GM08714 (cell line): ENCODE data around the gene ZNF827.

Source experiments
- H3K4me3 ChIP-seq: fragments of 200-500 bp; sonication (Bioruptor generic); 2 replicates; pipeline ENCODE4 v1.5.1; 2014; ENCODE audit warnings: mild to moderate bottlenecking, low read length, inconsistent platforms
- ZNF274 ChIP-seq: IDR thresholded peaks from 2 replicates; pipeline ENCODE4 v1.6.1; 2012; ENCODE audit warnings: mild to moderate bottlenecking, low read depth, low read length

ZNF827 gene

GRCh38 chr4:145824463-145824862 is 114.2 kb downstream of the ZNF827 start:
- no peak for TF ChIP-seq ZNF274
- no peak overlapping the region for H3K4me3 ChIP-seq

GRCh38 chr4:145823743-145824142 is 114.9 kb downstream of the ZNF827 start:
- H3K4me3 ChIP-seq, result no peak overlapping the region
- TF ChIP-seq ZNF274, result no peak

GRCh38 chr4:145822581-145822980 is 116.0 kb downstream of the ZNF827 start:
- no peak for TF ChIP-seq ZNF274
- H3K4me3 ChIP-seq, result no peak overlapping the region

GRCh38 chr4:145822181-145822580 is 116.4 kb downstream of the ZNF827 start:
- TF ChIP-seq ZNF274, result no peak
- no peak overlapping the region for H3K4me3 ChIP-seq

GRCh38 chr4:145821766-145822165 is 116.9 kb downstream of the ZNF827 start:
- no peak for TF ChIP-seq ZNF274

GRCh38 chr4:145820407-145820806 is 118.2 kb downstream of the ZNF827 start:
- no peak for TF ChIP-seq ZNF274
- H3K4me3 ChIP-seq, result no peak overlapping the region

More at GRCh38 chr4:145821766-145822165, 116.9 kb downstream of the ZNF827 start:
- no peak overlapping the region for H3K4me3 ChIP-seq

GRCh38 chr4:145819853-145820181 is 118.8 kb downstream of the ZNF827 start:
- TF ChIP-seq ZNF274, result no peak
- no peak overlapping the region for H3K4me3 ChIP-seq

GRCh38 chr4:145819101-145819852 is 119.3 kb downstream of the ZNF827 start:
- TF ChIP-seq ZNF274, result no peak
- H3K4me3 ChIP-seq, result no peak overlapping the region

- TF ChIP-seq ZNF274, result no peak
- H3K4me3 ChIP-seq, result no peak overlapping the region
Measured at GRCh38 chr4:145818011-145818410, 120.6 kb downstream of the ZNF827 start.

GRCh38 chr4:145816091-145816490 is 122.5 kb downstream of the ZNF827 start:
- no peak for TF ChIP-seq ZNF274
- no peak overlapping the region for H3K4me3 ChIP-seq

GRCh38 chr4:145815626-145816025 is 123.0 kb downstream of the ZNF827 start:
- no peak for TF ChIP-seq ZNF274
- H3K4me3 ChIP-seq, result no peak overlapping the region

GRCh38 chr4:145815027-145815612 is 123.5 kb downstream of the ZNF827 start:
- no peak overlapping the region for H3K4me3 ChIP-seq
- TF ChIP-seq ZNF274, result no peak

- H3K4me3 ChIP-seq, result no peak overlapping the region
- TF ChIP-seq ZNF274, result no peak
Measured at GRCh38 chr4:145814246-145814645, 124.4 kb downstream of the ZNF827 start.

- H3K4me3 ChIP-seq, result no peak overlapping the region
- TF ChIP-seq ZNF274, result no peak
Measured at GRCh38 chr4:145812919-145813318, 125.7 kb downstream of the ZNF827 start.

- no peak overlapping the region; the same call in 1 of the 2 replicates for H3K4me3 ChIP-seq
- TF ChIP-seq ZNF274, result no peak
Measured at GRCh38 chr4:145808848-145809512, 129.6 kb downstream of the ZNF827 start.
